Calu3 (cell line): ENCODE results near the gene GLIPR2. TPM values are rescaled to one million over a fixed set of nuclear protein-coding genes. Genes with fewer than 3 reads are reported as not detected.

Experiments used
- BruUV-seq: library from RNA; stranded (reverse); fragments of 400-500 nt; replicated peaks from 2 replicates; lab custom pipeline; 2021; lab: Mats Ljungman, UMichigan
- CTCF ChIA-PET: fragments of 300-600 bp; sonication (Branson Sonifier 250); formaldehyde crosslinking; loops from one replicate; lab custom pipeline; 2022; ENCODE audit warnings: antibody characterized with exemption; lab: Charles Lee
- DNase-seq: peaks from one replicate; pipeline ENCODE4 v3.0.0; 2022
- H3K27ac Mint-ChIP-seq: one replicate; pipeline ENCODE4 v1.8.0; 2022; ENCODE audit warnings: mixed read lengths; ENCODE audit not compliant: unreplicated experiment
- H3K27me3 Mint-ChIP-seq: one replicate; pipeline ENCODE4 v1.8.0; 2022; ENCODE audit warnings: mixed read lengths; ENCODE audit not compliant: unreplicated experiment
- H3K36me3 Mint-ChIP-seq: one replicate; pipeline ENCODE4 v1.8.0; 2022; ENCODE audit warnings: mild to moderate bottlenecking, moderate library complexity, mixed read lengths; ENCODE audit not compliant: insufficient read depth, unreplicated experiment
- H3K4me1 Mint-ChIP-seq: one replicate; pipeline ENCODE4 v1.8.0; 2022; ENCODE audit warnings: mild to moderate bottlenecking, low read depth, mixed read lengths; ENCODE audit not compliant: unreplicated experiment
- H3K4me3 Mint-ChIP-seq: one replicate; pipeline ENCODE4 v1.8.0; 2022; ENCODE audit warnings: mild to moderate bottlenecking, low read depth, moderate library complexity, mixed read lengths; ENCODE audit not compliant: unreplicated experiment
- H3K9me3 Mint-ChIP-seq: one replicate; pipeline ENCODE4 v1.8.0; 2022; ENCODE audit warnings: low read depth, mixed read lengths; ENCODE audit not compliant: unreplicated experiment
- CTCF ChIP-seq: fragments of 200-600 bp; IDR thresholded peaks from one replicate; pipeline ENCODE4 v1.8.0; 2022; ENCODE audit warnings: antibody characterized with exemption; ENCODE audit not compliant: unreplicated experiment
- intact Hi-C: fragments of 100-400 bp; cut with micrococcal nuclease; formaldehyde crosslinking; loops from one replicate; pipeline ENCODE4 v1.10.0; 2022; ENCODE audit not compliant: unreplicated experiment
- total RNA-seq: library from RNA; stranded (reverse); gene quantifications from 2 replicates; pipeline ENCODE4 v1.2.3, GENCODE V29; 2022

GLIPR2 gene
- total RNA-seq, 1 experiment from 2014 or later: 0.19 TPM

GRCh38 chr9:36169166-36169565, 32.6 kb downstream of the GLIPR2 start, which contains the start of gene CCIN:
Gene CCIN (plus strand): TSS chr9:36169388. CDS start chr9:36169503, 115 bp downstream.
- Mint-ChIP-seq H3K4me1 (no peaks in the 10 kb centered on the region), H3K4me3 (no peak within 1 kb of the TSS), H3K9me3 (no peaks in the 10 kb centered on the region), H3K36me3 (no peaks in the 10 kb centered on the region), H3K27me3 (no peaks in the 10 kb centered on the region), H3K27ac (no peak within 1 kb of the TSS)
- no peak for DNase-seq
- BruUV-seq: no TSS peak
- no peak for TF ChIP-seq CTCF
- intact Hi-C loops: no loop called here
- CTCF ChIA-PET: no interaction called here

DNA sequence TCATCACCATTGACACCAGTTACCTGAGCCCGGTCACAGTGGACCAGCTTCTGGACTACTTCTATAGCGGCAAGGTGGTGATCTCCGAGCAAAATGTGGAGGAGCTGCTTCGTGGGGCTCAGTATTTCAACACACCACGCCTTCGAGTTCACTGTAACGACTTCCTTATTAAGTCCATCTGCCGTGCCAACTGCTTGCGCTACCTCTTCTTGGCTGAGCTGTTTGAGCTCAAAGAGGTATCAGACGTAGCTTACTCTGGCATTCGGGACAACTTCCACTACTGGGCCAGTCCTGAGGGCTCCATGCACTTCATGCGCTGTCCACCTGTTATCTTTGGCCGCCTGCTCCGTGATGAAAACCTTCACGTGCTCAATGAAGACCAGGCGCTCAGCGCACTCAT, 33.2 kb downstream of the GLIPR2 start:
- BruUV-seq: no TSS peak
- no peak for DNase-seq
- Mint-ChIP-seq H3K36me3 (no peaks in the 10 kb centered on the region), H3K27ac (no peak overlapping the region), H3K9me3 (no peaks in the 10 kb centered on the region), H3K27me3 (no peaks in the 10 kb centered on the region), H3K4me3 (no peak overlapping the region), H3K4me1 (no peaks in the 10 kb centered on the region)
- CTCF ChIA-PET: no interaction called here
- no peak for TF ChIP-seq CTCF
- intact Hi-C loops: no loop called here

GRCh38 chr9:36170531-36170930, 34.0 kb downstream of the GLIPR2 start:
- Mint-ChIP-seq H3K36me3 (no peaks in the 10 kb centered on the region), H3K4me1 (no peaks in the 10 kb centered on the region), H3K27me3 (no peaks in the 10 kb centered on the region), H3K9me3 (no peaks in the 10 kb centered on the region), H3K27ac (no peak overlapping the region), H3K4me3 (no peak overlapping the region)
- no peak for TF ChIP-seq CTCF
- DNase-seq: no peak
- intact Hi-C loops: no loop called here
- CTCF ChIA-PET: no interaction called here
- BruUV-seq: no TSS peak

GRCh38 chr9:36173861-36174260, 37.3 kb downstream of the GLIPR2 start:
- no peaks in the 10 kb centered on the region for H3K27me3 Mint-ChIP-seq
- no TSS peak for BruUV-seq
- CTCF ChIA-PET: no interaction called here
- H3K36me3 Mint-ChIP-seq: no peaks in the 10 kb centered on the region
- intact Hi-C loops: no loop called here
- no peak for DNase-seq
- H3K27ac Mint-ChIP-seq: no peak overlapping the region
- no peak overlapping the region for H3K4me3 Mint-ChIP-seq
- H3K9me3 Mint-ChIP-seq: no peaks in the 10 kb centered on the region
- TF ChIP-seq CTCF: no peak
- H3K4me1 Mint-ChIP-seq: no peaks in the 10 kb centered on the region
